Liver (tissue), 3 donors: Measurements from ENCODE around the gene CXorf38.

Experiments
- CTCF ChIP-seq: fragments of 150-350 bp; IDR thresholded peaks from 2 replicates; pipeline ENCODE4 v1.5.1; 2017; ENCODE audit warnings: improper control_type of control experiment, low read depth, low read length; ENCODE audit not compliant: missing input control
- REST ChIP-seq: IDR thresholded peaks from 2 replicates; pipeline ENCODE4 v1.6.1; 2016; ENCODE audit warnings: antibody characterized with exemption, mild to moderate bottlenecking
- TAF1 ChIP-seq: conservative IDR thresholded peaks from 2 replicates; pipeline ENCODE4 v1.6.1; 2016; ENCODE audit warnings: antibody characterized with exemption, mild to moderate bottlenecking
- donor health status: healthy.
- donor health status: healthy.

GRCh38 chrX:40644176-40644575 is 3.2 kb downstream of the CXorf38 start:
- TF ChIP-seq CTCF: no peak
- TF ChIP-seq REST: no peak
- TF ChIP-seq TAF1: no peak
